PFSK-1 (cell line): ENCODE data around the gene NRXN3.

ENCODE experiments used
- FOXP2 ChIP-seq: optimal IDR thresholded peaks from 2 replicates; pipeline ENCODE3; 2011; ENCODE audit warnings: borderline replicate concordance, control low read depth, inconsistent platforms; ENCODE audit not compliant: insufficient read depth; ENCODE audit errors: extremely low read length, extremely low read depth
- POLR2AphosphoS5 ChIP-seq: IDR thresholded peaks from 2 replicates; pipeline ENCODE4 v1.6.1; 2012; ENCODE audit warnings: low read depth, mild to moderate bottlenecking, control low read depth, low read length, moderate library complexity
- REST ChIP-seq, 2 experiments: IDR thresholded peaks; 2 replicates each; pipeline versions ENCODE4 v1.6.1 to v1.8.0; 2011 to 2012; ENCODE audit warnings: low read depth in 2 of 2, low read length in 2 of 2, control low read depth in 1 of 2, inconsistent platforms in 1 of 2, mild to moderate bottlenecking in 1 of 2, moderate library complexity in 1 of 2; ENCODE audit not compliant: insufficient read depth in 1 of 2
- SIN3A ChIP-seq: IDR thresholded peaks from 2 replicates; pipeline ENCODE4 v1.6.1; 2012; ENCODE audit warnings: mild to moderate bottlenecking, low read length, moderate library complexity, borderline replicate concordance; ENCODE audit not compliant: insufficient read depth
- TAF1 ChIP-seq: IDR thresholded peaks from 2 replicates; pipeline ENCODE4 v1.6.1; 2012; ENCODE audit warnings: low read length, control low read depth, borderline replicate concordance; ENCODE audit not compliant: insufficient read depth

NRXN3 gene

DNA sequence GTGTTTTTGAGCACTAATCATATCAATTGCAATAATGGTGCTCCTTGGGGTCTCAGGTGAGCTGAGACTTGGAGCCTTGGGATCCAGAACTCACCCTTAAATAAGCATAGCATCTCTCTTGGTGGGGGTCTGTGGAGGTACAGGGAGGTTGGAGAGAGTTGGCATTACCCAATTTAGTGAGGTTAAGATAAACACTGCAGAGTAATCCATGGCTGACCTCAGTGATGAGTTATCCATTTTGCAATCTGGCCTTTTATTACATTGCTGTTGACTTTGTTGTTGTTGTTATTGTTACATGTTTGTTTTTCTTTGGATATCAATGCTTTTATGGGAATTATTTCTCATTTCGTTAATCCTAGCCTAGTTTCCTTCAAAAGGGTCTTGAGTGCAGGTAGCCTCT is 373.3 kb downstream of the NRXN3 start:
- TF ChIP-seq SIN3A, result no peak
- TF ChIP-seq REST (IDR thresholded peaks at IDR 0.05; ENCODE audit: insufficient read depth in 1 of 2, low read depth in 2 of 2, low read length in 2 of 2), result no peak

GRCh38 chr14:78561074-78561473 is 390.9 kb downstream of the NRXN3 start:
- TF ChIP-seq FOXP2 (no peak), POLR2AphosphoS5 (no peak), SIN3A (no peak)

DNA sequence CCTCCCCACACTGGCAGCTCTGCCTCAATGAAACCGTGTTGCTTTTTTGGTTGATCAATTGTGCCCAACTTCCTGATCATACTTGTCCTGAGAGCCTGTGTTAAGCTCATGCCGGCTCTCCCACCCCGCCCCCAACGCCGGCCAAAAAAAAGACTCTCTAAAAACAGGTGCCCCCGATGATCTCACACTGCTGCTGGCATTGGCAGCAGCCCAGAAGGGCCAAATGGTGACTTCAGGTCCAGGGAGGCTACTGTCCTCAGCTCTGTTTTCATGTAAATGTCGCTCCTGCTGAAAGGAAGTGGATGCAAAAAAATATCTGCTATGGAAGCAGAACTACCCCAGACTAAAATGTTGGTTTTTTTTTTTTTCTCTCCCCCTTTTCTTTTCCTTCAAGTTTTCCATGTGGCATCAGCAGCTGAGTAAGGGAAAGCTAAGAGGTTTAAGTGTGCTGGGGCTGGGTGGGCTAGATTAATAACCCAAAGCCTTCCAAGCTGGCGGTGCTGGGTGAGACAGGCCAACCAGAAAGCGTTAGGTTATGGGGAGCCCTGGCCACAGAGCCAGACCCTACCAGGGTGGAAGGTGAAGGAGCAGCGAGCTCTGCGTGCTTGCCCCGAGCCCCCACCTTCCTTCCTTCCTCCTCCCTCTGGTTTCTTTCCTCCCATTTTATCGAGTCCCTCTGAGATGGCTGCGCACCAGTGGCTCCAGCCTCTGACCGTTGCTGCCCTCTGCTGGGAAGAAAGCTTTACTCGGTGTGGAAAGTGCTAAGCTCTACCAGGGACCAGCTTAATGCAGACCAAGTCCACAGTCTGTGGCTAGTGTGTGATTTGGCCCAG is 396.1 kb downstream of the NRXN3 start:
- TF ChIP-seq TAF1 (no peak), FOXP2 (no peak), POLR2AphosphoS5 (no peak)

GRCh38 chr14:78566859-78567172 is 396.6 kb downstream of the NRXN3 start:
- TF ChIP-seq POLR2AphosphoS5 (no peak), SIN3A (no peak), TAF1 (no peak), REST (IDR thresholded peaks at IDR 0.05; ENCODE audit: insufficient read depth in 1 of 2, low read depth in 2 of 2, low read length in 2 of 2) (no peak), FOXP2 (no peak)

- TF ChIP-seq TAF1 (no peak), REST (IDR thresholded peaks at IDR 0.05; ENCODE audit: insufficient read depth in 1 of 2, low read depth in 2 of 2, low read length in 2 of 2) (no peak), SIN3A (no peak), POLR2AphosphoS5 (no peak), FOXP2 (no peak)
Measured at GRCh38 chr14:78567343-78567742, 397.2 kb downstream of the NRXN3 start.

DNA sequence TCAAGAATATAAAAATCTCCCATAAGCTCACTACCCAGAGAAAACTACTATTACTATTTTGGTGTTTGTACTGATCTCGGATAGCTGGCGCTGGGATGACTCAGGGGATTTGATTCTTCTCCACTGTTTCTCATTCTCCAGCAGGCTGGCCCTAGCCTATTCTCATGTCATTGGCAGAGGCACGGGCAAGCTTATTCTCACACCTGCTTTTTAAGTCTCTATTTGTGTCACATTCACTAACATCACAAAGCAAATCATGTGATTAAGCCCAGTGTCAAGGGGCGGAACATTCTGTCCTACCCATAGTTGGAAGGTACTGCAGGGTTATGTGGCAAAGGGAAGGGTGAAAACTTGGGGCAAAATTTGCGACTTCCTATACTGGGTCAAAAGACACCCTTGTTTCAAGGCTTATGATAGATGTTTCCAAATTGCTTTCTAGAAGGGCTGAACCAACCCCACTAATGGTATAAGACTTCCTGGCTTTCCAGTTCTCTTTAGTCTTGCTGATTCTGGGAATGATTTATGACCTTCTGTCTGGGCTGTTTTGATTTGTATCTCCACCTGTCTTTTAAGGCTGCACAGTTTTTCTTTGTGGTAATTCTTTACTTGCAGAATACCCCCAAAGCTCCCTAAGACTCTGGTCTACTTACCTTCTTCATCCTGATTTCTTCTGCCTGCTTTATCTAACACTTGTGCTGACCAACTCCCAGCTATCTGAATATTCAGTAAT is 406.4 kb downstream of the NRXN3 start:
- TF ChIP-seq FOXP2, result no peak
- TF ChIP-seq POLR2AphosphoS5, result no peak
- no peak for TF ChIP-seq REST (IDR thresholded peaks at IDR 0.05; ENCODE audit: insufficient read depth in 1 of 2, low read depth in 2 of 2, low read length in 2 of 2)
- TF ChIP-seq TAF1, result no peak
- TF ChIP-seq SIN3A, result no peak
